Gastrocnemius medialis (tissue), 4 donors: ENCODE data around the gene COA1. TPM values are rescaled to one million over a fixed set of nuclear protein-coding genes. Genes with fewer than 3 reads are reported as not detected.

Experiments
- ATAC-seq, 2 donors: fragments of 150-250 bp; one replicate each; pipeline ENCODE4 v1.9.1; 2016
- DNase-seq, 2 donors: peaks; one replicate each; pipeline ENCODE4 v3.0.0-alpha.2; 2019
- H3K27ac ChIP-seq, 4 donors: fragments of 200-600 bp; sonication (generic); 1 replicate in 1 of 4; 2 replicates in 3 of 4; pipeline ENCODE4 v1.5.1; 2016 to 2018; ENCODE audit warnings: mild to moderate bottlenecking in 2 of 4, moderate library complexity in 1 of 4
- H3K27me3 ChIP-seq, 3 donors: fragments of 200-600 bp; sonication (generic) in 2 of 3; 1 replicate in 1 of 3; 2 replicates in 2 of 3; pipeline versions ENCODE4 v1.5.1 to v1.6.0; 2016 to 2019; ENCODE audit warnings: mild to moderate bottlenecking in 1 of 3, moderate library complexity in 1 of 3
- H3K36me3 ChIP-seq, 2 donors: fragments of 200-600 bp; sonication (generic) in 1 of 2; one replicate each; pipeline ENCODE4 v1.5.1; 2017 to 2018
- H3K4me1 ChIP-seq, 2 donors: fragments of 200-600 bp; sonication (generic) in 1 of 2; one replicate each; pipeline ENCODE4 v1.5.1; 2016 to 2017; ENCODE audit warnings: mild to moderate bottlenecking in 2 of 2
- H3K4me3 ChIP-seq, 4 donors: fragments of 200-600 bp; sonication (generic) in 3 of 4; 1 replicate in 1 of 4; 2 replicates in 3 of 4; pipeline ENCODE4 v1.5.1; 2016 to 2019; ENCODE audit warnings: mild to moderate bottlenecking in 2 of 4
- H3K9me3 ChIP-seq, 3 donors: fragments of 200-600 bp; sonication (generic) in 2 of 3; 1 replicate in 1 of 3; 2 replicates in 2 of 3; pipeline ENCODE4 v1.5.1; 2016 to 2019
- POLR2A ChIP-seq, 2 donors: fragments of 450-650 bp; IDR thresholded peaks; one replicate each; pipeline ENCODE4 v1.6.1; 2017; ENCODE audit warnings: antibody characterized with exemption in 2 of 2, mild to moderate bottlenecking in 2 of 2, moderate library complexity in 2 of 2
- in situ Hi-C, 4 donors: fragments of 200-750 bp; cut with MboI; loops; one replicate each; pipeline versions ENCODE4 v1.15.0 to v1.8.0; 2017; ENCODE audit warnings: low sequenced_read_pairs in 4 of 4
- intact Hi-C: fragments of 100-400 bp; cut with DNase I; formaldehyde crosslinking; loops from one replicate; pipeline ENCODE4 v1.15.1; 2023; ENCODE audit warnings: low total_unique reads
- total RNA-seq, 4 donors: library from RNA; depleted of rRNA; stranded (reverse); fragments of >200 nt; gene quantifications; one replicate each; pipeline versions ENCODE4 v1.1.0 to v1.2.3, GENCODE V29; 2016
- TF ChIP-seq, protein P1 (sequence below), 5 experiments: fragments of 450-650 bp in 3 of 5; fragments of 200-600 bp in 2 of 5; sonication (generic) in 2 of 5; IDR thresholded peaks in 4 of 5; conservative IDR thresholded peaks in 1 of 5; 1 replicate in 4 of 5; 2 replicates in 1 of 5; pipeline ENCODE4 v1.5.1; 2016 to 2019; ENCODE audit warnings: antibody characterized with exemption in 5 of 5, mild to moderate bottlenecking in 3 of 5, moderate library complexity in 3 of 5

COA1 gene
- total RNA-seq, 4 donors from 2014 or later: 34.9 to 55.2 (median 49.3) TPM

DNA sequence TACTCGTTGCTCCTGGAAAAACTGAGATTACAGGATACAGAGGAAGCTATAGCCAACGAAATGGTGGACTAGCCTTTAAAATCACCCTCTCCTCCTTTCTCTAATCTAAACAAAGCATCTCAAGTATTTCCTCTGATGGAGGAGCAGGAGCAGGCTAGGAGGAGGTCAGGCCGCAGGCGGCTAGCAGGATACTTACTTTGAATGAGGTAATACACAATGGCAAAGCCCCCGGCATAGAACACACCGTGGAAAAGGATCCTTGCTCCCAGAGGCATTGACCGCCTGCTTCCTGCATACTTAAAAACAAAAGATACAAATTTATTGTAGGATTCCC is 82.0 kb downstream of the COA1 start:
- no peak for DNase-seq
- no peak for ATAC-seq
- Histone ChIP-seq H3K4me3 (peak overlapping the region in 1 of 4 donors; percentile 39), H3K27me3 (no peaks in the 10 kb centered on the region), H3K9me3 (no peaks in the 10 kb centered on the region), H3K36me3 (peaks cover 0 to 10% of the 10 kb centered on the region in 2 donors), H3K4me1 (peaks cover 45 to 56% of the 10 kb centered on the region in 2 donors), H3K27ac (peak overlapping the region; percentile 59 to 83 (median 80))
- in situ Hi-C loops (no loop called here), intact Hi-C loops (loop anchor here (5.0 kb wide), 1 partner anchor 55 kb away; no protein-coding TSS in a partner anchor)
- TF ChIP-seq, protein P1, sequence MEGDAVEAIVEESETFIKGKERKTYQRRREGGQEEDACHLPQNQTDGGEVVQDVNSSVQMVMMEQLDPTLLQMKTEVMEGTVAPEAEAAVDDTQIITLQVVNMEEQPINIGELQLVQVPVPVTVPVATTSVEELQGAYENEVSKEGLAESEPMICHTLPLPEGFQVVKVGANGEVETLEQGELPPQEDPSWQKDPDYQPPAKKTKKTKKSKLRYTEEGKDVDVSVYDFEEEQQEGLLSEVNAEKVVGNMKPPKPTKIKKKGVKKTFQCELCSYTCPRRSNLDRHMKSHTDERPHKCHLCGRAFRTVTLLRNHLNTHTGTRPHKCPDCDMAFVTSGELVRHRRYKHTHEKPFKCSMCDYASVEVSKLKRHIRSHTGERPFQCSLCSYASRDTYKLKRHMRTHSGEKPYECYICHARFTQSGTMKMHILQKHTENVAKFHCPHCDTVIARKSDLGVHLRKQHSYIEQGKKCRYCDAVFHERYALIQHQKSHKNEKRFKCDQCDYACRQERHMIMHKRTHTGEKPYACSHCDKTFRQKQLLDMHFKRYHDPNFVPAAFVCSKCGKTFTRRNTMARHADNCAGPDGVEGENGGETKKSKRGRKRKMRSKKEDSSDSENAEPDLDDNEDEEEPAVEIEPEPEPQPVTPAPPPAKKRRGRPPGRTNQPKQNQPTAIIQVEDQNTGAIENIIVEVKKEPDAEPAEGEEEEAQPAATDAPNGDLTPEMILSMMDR (IDR thresholded peaks at IDR 0.05 in 4 of 5, conservative IDR thresholded peaks at IDR 0.05 in 1 of 5): no peak
- TF ChIP-seq POLR2A (IDR thresholded peaks at IDR 0.05): no peak

DNA sequence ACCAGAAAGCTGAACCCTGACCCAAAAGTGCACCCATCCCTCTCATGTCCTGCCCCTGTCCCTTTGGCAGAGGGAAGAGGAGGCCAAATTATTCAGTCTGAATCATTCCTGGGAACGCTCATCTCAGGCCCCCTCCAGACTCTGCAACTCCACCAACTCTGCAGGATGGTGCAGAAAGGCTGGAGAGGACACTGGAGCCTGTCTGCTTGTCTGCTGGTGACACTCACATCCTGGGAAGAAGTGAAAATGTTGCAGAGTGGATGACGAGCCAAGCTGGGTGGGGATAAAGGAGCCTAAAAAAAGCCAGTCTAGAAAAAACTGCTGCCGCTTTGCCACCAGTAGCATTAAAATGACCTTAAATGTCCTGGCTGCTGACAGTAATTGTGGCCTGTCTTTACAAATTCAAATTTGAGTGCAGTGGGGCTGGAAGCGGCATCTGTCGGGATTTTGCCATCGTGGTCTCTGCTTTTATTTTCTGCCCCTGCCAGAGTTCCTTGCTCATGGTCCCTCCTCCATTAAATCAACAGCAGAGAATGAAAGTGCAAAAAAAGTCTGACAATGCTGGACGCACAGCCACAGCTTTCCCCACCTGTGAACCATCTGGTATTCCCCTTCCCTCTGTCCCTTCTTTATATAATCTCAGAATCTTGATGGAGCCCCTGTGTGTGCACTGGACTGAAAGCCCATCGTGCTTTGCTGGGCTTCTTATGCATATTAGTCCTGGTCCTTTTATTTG is 82.6 kb downstream of the COA1 start:
- ATAC-seq: no peak
- in situ Hi-C loops: no loop called here

DNA sequence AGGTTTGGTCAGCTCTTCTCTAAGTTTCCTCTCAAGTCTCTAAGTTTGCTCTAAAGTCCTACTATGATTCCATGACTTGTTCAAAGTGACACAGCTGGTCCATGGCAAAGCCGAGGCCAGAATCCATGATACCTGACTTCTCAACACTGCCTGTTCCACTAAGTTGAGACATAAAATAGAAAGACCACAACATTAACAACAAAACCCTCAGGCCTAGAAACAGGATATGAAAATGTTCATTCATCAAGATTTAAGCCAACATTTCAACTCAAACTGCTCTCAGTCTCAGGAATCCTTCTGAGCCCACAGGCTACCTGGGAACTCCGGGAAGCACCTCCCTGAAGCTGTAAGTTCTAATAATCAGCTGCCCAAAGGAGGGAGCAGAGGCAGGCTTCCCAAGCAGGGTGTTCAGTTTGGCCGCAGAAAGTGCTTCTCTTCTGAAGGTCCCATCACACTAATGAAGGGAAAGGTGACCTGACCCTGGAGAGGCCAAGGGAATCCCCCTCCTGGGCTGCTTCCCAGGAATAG is 83.6 kb downstream of the COA1 start:
- H3K4me3 ChIP-seq: no peak overlapping the region
- DNase-seq: no peak
- peak overlapping the region; percentile 9 to 83 (median 80) for H3K27ac ChIP-seq
- no peaks in the 10 kb centered on the region for H3K9me3 ChIP-seq
- intact Hi-C loops: loop anchor here (5.0 kb wide), 1 partner anchor 57 kb away; no protein-coding TSS in a partner anchor
- no peak for ATAC-seq
- in situ Hi-C loops: no loop called here
- H3K27me3 ChIP-seq: no peaks in the 10 kb centered on the region
- peaks cover 0 to 14% of the 10 kb centered on the region in 2 donors for H3K36me3 ChIP-seq
- peaks cover 39 to 45% of the 10 kb centered on the region in 2 donors for H3K4me1 ChIP-seq
- TF ChIP-seq POLR2A (IDR thresholded peaks at IDR 0.05): no peak
- TF ChIP-seq, protein P1 (IDR thresholded peaks at IDR 0.05 in 4 of 5, conservative IDR thresholded peaks at IDR 0.05 in 1 of 5): no peak

More for the DNA sequence above, 82.6 kb downstream of the COA1 start:
- peaks cover 0 to 10% of the 10 kb centered on the region in 2 donors for H3K36me3 ChIP-seq
- H3K4me1 ChIP-seq: peaks cover 45 to 55% of the 10 kb centered on the region in 2 donors
- intact Hi-C loops: loop anchor here (5.0 kb wide), 1 partner anchor 56 kb away; no protein-coding TSS in a partner anchor
- H3K27me3 ChIP-seq: no peaks in the 10 kb centered on the region
- DNase-seq: no peak
- H3K27ac ChIP-seq: peak overlapping the region; percentile 59 to 83 (median 80)
- TF ChIP-seq, protein P1 (IDR thresholded peaks at IDR 0.05 in 4 of 5, conservative IDR thresholded peaks at IDR 0.05 in 1 of 5): no peak
- no peak for TF ChIP-seq POLR2A (IDR thresholded peaks at IDR 0.05)
- no peaks in the 10 kb centered on the region for H3K9me3 ChIP-seq
- no peak overlapping the region for H3K4me3 ChIP-seq

DNA sequence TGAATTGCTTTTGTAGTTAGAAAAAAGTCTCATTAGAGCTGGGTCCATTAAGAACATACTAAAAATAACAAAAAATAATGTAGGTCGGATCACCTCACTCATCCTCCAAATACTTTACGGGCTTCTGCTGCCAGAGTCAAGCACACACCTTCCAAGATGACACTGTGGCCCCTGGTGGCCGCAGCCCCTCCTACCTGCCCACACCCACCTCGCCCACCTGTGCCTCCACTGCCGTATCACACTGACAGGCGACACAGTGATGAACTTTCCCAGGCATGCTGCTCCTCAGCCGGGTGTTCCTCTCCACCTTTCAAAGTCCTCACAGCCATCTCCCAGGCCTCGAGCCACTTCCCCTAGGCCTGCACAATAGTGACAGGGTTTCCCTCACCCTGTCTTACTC is 85.5 kb downstream of the COA1 start:
- DNase-seq: no peak
- no peak overlapping the region for H3K27ac ChIP-seq
- in situ Hi-C loops: no loop called here
- H3K9me3 ChIP-seq: no peaks in the 10 kb centered on the region
- H3K4me1 ChIP-seq: peaks cover 36 to 39% of the 10 kb centered on the region in 2 donors
- no peak for ATAC-seq
- TF ChIP-seq, protein P1 (IDR thresholded peaks at IDR 0.05 in 4 of 5, conservative IDR thresholded peaks at IDR 0.05 in 1 of 5): no peak
- TF ChIP-seq POLR2A (IDR thresholded peaks at IDR 0.05): no peak
- intact Hi-C loops: no loop called here
- no peaks in the 10 kb centered on the region for H3K27me3 ChIP-seq
- H3K36me3 ChIP-seq: peaks cover 0 to 25% of the 10 kb centered on the region in 2 donors
- H3K4me3 ChIP-seq: no peak overlapping the region
